CD4-positive, alpha-beta T cell treated with Interleukin-15 for 1 hour (primary cell): ENCODE measurements around the gene ABCF1.

Experiments
- DNase-seq: peaks from one replicate; pipeline ENCODE4 v3.0.0-alpha.2; 2020

ABCF1 gene

GRCh38 chr6:30560930-30561329 is 10.3 kb upstream of the ABCF1 start:
- DNase-seq: no peak

GRCh38 chr6:30562470-30563425 is 8.5 kb upstream of the ABCF1 start:
- DNase-seq: no peak

GRCh38 chr6:30564114-30564513 is 7.1 kb upstream of the ABCF1 start:
- no peak for DNase-seq

- no peak for DNase-seq
These were observed 5.5 kb upstream of the ABCF1 start for GRCh38 chr6:30565772-30566171.

- no peak for DNase-seq
These were observed 3.0 kb upstream of the ABCF1 start for GRCh38 chr6:30568245-30568644.

GRCh38 chr6:30570263-30570662 is 979 bp upstream of the ABCF1 start:
- no peak for DNase-seq

GRCh38 chr6:30570740-30571074 is 535 bp upstream of the ABCF1 start:
- DNase-seq: peak; percentile 37

- no peak for DNase-seq
These were observed 480 bp downstream of the ABCF1 start for GRCh38 chr6:30571762-30572082.

- no peak for DNase-seq
These were observed 906 bp downstream of the ABCF1 start for GRCh38 chr6:30572148-30572547.

- DNase-seq: no peak
These were observed 1.9 kb downstream of the ABCF1 start for GRCh38 chr6:30573113-30573512.

- DNase-seq: no peak
These were observed 6.8 kb downstream of the ABCF1 start for GRCh38 chr6:30578051-30578450.

GRCh38 chr6:30583921-30584320 is 12.7 kb downstream of the ABCF1 start:
- DNase-seq: no peak

- DNase-seq: no peak
These were observed 18.6 kb downstream of the ABCF1 start for GRCh38 chr6:30589754-30590358.

GRCh38 chr6:30590509-30590908 is 19.3 kb downstream of the ABCF1 start:
- no peak for DNase-seq

- DNase-seq: no peak
These were observed 19.8 kb downstream of the ABCF1 start for GRCh38 chr6:30591008-30591407.

- DNase-seq: no peak
These were observed 21.0 kb downstream of the ABCF1 start for GRCh38 chr6:30592287-30592686.

GRCh38 chr6:30597315-30598144 is 26.3 kb downstream of the ABCF1 start:
- peak; percentile 74 for DNase-seq

- DNase-seq: no peak
These were observed 27.8 kb downstream of the ABCF1 start for GRCh38 chr6:30598912-30599624.

- no peak for DNase-seq
These were observed 28.5 kb downstream of the ABCF1 start for GRCh38 chr6:30599625-30600324.

GRCh38 chr6:30600451-30600961 is 29.3 kb downstream of the ABCF1 start:
- DNase-seq: no peak

- peak; percentile 34 for DNase-seq
These were observed 30.2 kb downstream of the ABCF1 start for GRCh38 chr6:30601436-30601814.
